Activated CD4-positive, alpha-beta memory T cell treated with anti-CD3 and anti-CD28 coated beads, Interleukin-2, amount 10 ng/mL, durations not matched to agents 7 days and 5 days (primary cell): Measurements from ENCODE around the gene PRKCQ. TPM values are rescaled to one million over a fixed set of nuclear protein-coding genes. Genes with fewer than 3 reads are reported as not detected.
A peak's percentile ranks its signal among the peaks of the same experiment; 100 is the strongest.

Experiments
- CTCF ChIA-PET: fragments of 350-600 bp; sonication (Branson Sonifier 250); formaldehyde crosslinking; loops from one replicate; lab custom pipeline; 2021; ENCODE audit warnings: antibody characterized with exemption, inconsistent platforms; lab: Charles Lee
- POLR2A ChIA-PET: fragments of 350-600 bp; sonication (Branson Sonifier 250); formaldehyde crosslinking; loops from one replicate; lab custom pipeline; 2021; ENCODE audit warnings: antibody characterized with exemption; lab: Charles Lee
- DNase-seq: peaks from one replicate; pipeline ENCODE4 v3.0.0-alpha.2; 2020
- H3K27ac Mint-ChIP-seq: one replicate; pipeline ENCODE4 v1.8.0; 2021; ENCODE audit warnings: mild to moderate bottlenecking, mixed read lengths
- H3K27me3 Mint-ChIP-seq: one replicate; pipeline ENCODE4 v1.8.0; 2021; ENCODE audit warnings: mixed read lengths
- H3K36me3 Mint-ChIP-seq: one replicate; pipeline ENCODE4 v1.8.0; 2021; ENCODE audit warnings: low read depth, mixed read lengths
- H3K4me1 Mint-ChIP-seq: one replicate; pipeline ENCODE4 v1.8.0; 2021; ENCODE audit warnings: mixed read lengths
- H3K4me3 Mint-ChIP-seq: one replicate; pipeline ENCODE4 v1.8.0; 2021; ENCODE audit warnings: mild to moderate bottlenecking, mixed read lengths
- H3K9me3 Mint-ChIP-seq: one replicate; pipeline ENCODE4 v1.8.0; 2021; ENCODE audit warnings: mixed read lengths
- total RNA-seq, 2 experiments: library from RNA; stranded (reverse); gene quantifications; one replicate each; pipeline ENCODE4 v1.2.3, GENCODE V29; 2021

The PRKCQ gene
- total RNA-seq, 2 experiments from 2014 or later: 69.3 to 70.6 TPM

DNA sequence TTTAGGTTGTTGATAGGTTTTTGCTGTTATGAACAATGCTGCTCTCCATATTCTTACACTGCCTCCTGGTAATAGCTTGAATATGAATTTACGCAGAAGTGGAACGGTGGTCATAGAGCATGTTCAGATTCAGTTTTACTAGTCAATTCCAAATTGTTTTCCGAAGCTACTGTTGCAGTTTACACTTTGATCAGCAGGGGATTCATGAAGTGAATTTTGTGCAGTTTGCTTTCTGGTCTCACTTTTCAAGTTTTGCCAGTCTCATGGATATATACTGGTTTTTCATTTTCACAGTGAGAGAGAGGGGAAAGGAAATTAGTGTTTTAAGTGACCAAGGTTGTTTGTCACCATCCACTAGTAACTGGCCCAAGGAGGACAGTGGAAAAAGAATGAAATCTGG, 171.3 kb downstream of the PRKCQ start:
- POLR2A ChIA-PET: interaction anchor here (0.9 to 2.9 kb wide), 3 partner anchors 61 to 322 kb away, joined by 3 to 16 read pairs (median 6); partner anchors contain the start of gene PFKFB3
- DNase-seq: no peak
- Mint-ChIP-seq H3K4me3 (peak overlapping the region; percentile 26), H3K4me1 (peaks cover 54% of the 10 kb centered on the region), H3K27ac (peak overlapping the region; percentile 15), H3K9me3 (no peaks in the 10 kb centered on the region), H3K36me3 (peaks cover 14% of the 10 kb centered on the region), H3K27me3 (peaks cover 6% of the 10 kb centered on the region)
- CTCF ChIA-PET: interaction anchor here (0.6 to 4.0 kb wide), 7 partner anchors 91 to 296 kb away, joined by 3 to 41 read pairs (median 13); partner anchors contain the start of genes PFKFB3 and PRKCQ

DNA sequence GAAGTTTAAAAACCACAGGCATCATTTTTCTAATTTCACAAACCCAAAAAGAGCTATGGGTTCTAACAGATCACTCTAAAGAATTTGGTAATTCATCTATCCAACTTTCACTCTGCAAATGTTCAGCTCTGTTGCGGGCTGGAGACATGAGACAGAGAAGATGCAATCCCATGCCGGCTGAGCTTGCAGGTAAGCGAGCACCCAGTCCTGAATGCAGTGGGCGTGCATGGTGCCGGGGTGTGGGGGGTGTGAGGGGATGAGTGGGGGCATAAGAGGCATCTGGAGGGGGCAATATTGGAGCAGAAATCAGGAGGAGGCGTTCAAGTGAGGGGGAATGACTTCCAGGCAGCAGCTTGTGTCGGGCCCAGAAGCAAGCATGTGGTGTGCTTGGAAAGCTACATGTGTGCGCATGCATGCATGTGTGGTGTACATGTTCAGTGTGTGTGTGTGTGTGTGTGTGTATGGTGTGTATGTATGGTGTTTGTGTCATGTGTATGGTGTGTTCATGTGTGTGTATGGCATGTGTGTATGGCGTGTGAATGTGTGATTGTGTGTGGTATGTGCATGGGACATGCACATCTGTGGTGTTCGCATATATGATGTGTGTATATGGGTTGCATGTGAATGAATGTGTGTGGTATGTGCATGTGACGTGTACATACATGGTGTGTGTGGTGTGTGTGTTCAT, 172.9 kb downstream of the PRKCQ start:
- Mint-ChIP-seq H3K27me3 (peaks cover 10% of the 10 kb centered on the region), H3K27ac (no peak overlapping the region), H3K4me3 (peak overlapping the region; percentile 11), H3K9me3 (no peaks in the 10 kb centered on the region), H3K4me1 (peaks cover 57% of the 10 kb centered on the region), H3K36me3 (peaks cover 14% of the 10 kb centered on the region)
- no peak for DNase-seq
- CTCF ChIA-PET: interaction anchor here (0.7 to 2.9 kb wide), 20 partner anchors 8 to 319 kb away, joined by 3 to 47 read pairs (median 4); partner anchors contain the start of gene PFKFB3
- POLR2A ChIA-PET: interaction anchor here (0.7 to 2.5 kb wide), 4 partner anchors 40 to 256 kb away, joined by 3 to 22 read pairs (median 8); partner anchors contain the start of gene PFKFB3

- peaks cover 13% of the 10 kb centered on the region for H3K27me3 Mint-ChIP-seq
- POLR2A ChIA-PET: interaction anchor here (0.7 to 2.5 kb wide), 4 partner anchors 41 to 255 kb away, joined by 3 to 22 read pairs (median 8); partner anchors contain the start of gene PFKFB3
- DNase-seq: no peak
- H3K36me3 Mint-ChIP-seq: peaks cover 14% of the 10 kb centered on the region
- H3K27ac Mint-ChIP-seq: peak overlapping the region; percentile 50
- peaks cover 60% of the 10 kb centered on the region for H3K4me1 Mint-ChIP-seq
- CTCF ChIA-PET: interaction anchor here (0.7 to 2.9 kb wide), 34 partner anchors 8 to 368 kb away, joined by 3 to 47 read pairs (median 4); partner anchors contain the start of gene PFKFB3
- H3K4me3 Mint-ChIP-seq: no peak overlapping the region
- H3K9me3 Mint-ChIP-seq: no peaks in the 10 kb centered on the region
Measured at GRCh38 chr10:6406220-6407033, 173.6 kb downstream of the PRKCQ start.

DNA sequence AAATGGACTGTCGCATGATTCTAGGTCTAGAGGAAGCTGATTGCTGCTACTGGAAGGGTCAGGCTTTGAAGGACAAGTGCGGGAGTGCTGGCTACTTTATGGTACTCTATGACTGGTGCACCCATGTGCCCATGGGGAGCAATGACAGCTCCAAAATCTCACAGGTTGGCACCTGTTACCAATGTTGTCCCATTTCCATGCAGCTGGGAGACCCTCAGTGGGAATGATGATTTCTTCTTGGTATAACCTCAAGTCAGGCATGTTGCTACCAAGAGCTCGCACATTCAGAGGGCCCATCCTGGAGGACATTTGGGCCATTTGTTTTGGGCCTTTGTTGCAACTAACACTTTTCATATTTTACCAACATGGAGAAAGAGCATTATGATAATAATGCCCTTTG, 174.4 kb downstream of the PRKCQ start:
- CTCF ChIA-PET: interaction anchor here (0.7 to 2.9 kb wide), 28 partner anchors 9 to 368 kb away, joined by 3 to 47 read pairs (median 5); partner anchors contain the start of gene PFKFB3
- H3K36me3 Mint-ChIP-seq: peaks cover 14% of the 10 kb centered on the region
- H3K4me1 Mint-ChIP-seq: peaks cover 53% of the 10 kb centered on the region
- POLR2A ChIA-PET: interaction anchor here (2.4 to 2.5 kb wide), 2 partner anchors 58 to 203 kb away, joined by 12 to 22 read pairs; partner anchors contain the start of gene PFKFB3
- DNase-seq: no peak
- peaks cover 13% of the 10 kb centered on the region for H3K27me3 Mint-ChIP-seq
- H3K9me3 Mint-ChIP-seq: no peaks in the 10 kb centered on the region
- H3K27ac Mint-ChIP-seq: no peak overlapping the region
- no peak overlapping the region for H3K4me3 Mint-ChIP-seq

DNA sequence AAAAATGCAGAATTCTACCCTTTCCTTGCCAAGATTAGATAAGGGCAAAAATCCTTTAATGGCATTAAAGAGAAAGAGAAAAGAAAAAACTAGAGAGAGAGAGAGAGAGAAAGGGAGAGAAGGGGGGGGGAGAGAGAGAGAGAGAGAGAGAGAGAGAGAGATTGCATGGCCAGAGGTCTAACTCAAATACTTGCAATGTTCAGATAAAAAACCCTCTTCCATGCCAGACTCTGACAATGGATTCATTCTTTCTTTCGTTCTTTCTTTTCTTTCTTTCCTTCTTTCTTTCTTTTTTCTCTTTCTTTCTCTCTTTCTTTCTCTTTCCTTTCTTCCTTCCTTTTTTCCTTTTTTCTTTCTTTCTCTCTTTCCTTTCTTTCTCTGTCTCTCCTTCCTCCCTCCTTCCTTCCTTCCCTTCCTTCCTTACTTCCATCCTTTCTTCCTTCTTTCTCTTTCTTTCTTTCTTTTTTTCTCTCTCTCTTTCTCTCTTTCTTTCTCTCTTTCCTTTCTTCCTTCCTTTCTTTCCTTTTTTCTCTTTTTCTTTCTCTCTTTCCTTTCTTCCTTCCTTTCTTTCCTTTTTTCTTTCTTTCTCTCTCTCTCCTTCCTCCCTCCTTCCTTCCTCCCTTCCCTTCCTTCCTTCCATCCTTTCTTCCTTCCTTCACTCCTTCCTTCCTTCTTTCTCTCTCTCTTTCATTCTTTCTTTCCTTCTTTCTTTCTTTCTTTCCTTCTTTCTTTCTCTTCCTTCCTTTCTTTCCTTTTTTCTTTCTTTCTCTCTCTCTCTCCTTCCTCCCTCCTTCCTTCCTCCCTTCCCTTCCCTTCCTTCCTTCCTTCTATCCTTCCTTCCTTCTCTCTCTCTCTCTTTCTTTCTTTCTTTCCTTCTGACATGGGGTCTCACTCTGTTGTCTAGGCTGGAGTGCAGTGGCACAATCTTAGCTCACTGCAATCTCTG, 175.7 kb downstream of the PRKCQ start:
- H3K27me3 Mint-ChIP-seq: peaks cover 13% of the 10 kb centered on the region
- no peaks in the 10 kb centered on the region for H3K9me3 Mint-ChIP-seq
- CTCF ChIA-PET: interaction anchor here (2.9 to 4.2 kb wide), 2 partner anchors 231 to 232 kb away, joined by 38 to 48 read pairs; no protein-coding TSS in a partner anchor
- H3K4me3 Mint-ChIP-seq: no peak overlapping the region
- no peak overlapping the region for H3K27ac Mint-ChIP-seq
- H3K4me1 Mint-ChIP-seq: peaks cover 45% of the 10 kb centered on the region
- peaks cover 8% of the 10 kb centered on the region for H3K36me3 Mint-ChIP-seq
- POLR2A ChIA-PET: no interaction called here
- no peak for DNase-seq

DNA sequence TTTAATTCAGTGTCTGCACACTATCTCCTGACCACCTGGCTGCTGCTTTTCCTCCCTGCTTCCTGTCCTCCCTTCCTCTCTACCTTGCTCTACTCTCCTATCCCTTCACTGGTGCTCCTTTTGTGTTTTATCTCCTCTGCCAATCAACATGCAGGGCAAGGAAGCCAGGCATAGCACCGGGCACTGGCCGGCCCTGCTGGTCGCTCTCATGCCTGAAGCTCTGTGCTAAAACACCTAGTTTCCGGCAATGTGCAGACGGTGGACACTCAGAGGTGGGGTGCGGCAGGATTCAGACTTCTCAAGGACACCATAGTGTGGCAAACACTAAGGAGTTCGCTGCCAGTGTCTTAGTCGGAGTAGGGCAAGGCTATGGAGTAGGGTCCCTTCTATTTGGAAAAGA, 177.1 kb downstream of the PRKCQ start:
- peaks cover 13% of the 10 kb centered on the region for H3K27me3 Mint-ChIP-seq
- no peaks in the 10 kb centered on the region for H3K9me3 Mint-ChIP-seq
- POLR2A ChIA-PET: interaction anchor here (1.4 to 3.1 kb wide), 2 partner anchors 201 to 230 kb away, joined by 4 to 39 read pairs; partner anchors contain the start of gene PFKFB3
- peaks cover 39% of the 10 kb centered on the region for H3K4me1 Mint-ChIP-seq
- no peak for DNase-seq
- H3K36me3 Mint-ChIP-seq: peaks cover under 1% of the 10 kb centered on the region
- H3K27ac Mint-ChIP-seq: no peak overlapping the region
- CTCF ChIA-PET: interaction anchor here (1.0 to 4.2 kb wide), 19 partner anchors 7 to 380 kb away, joined by 3 to 105 read pairs (median 9); partner anchors contain the start of gene PFKFB3
- no peak overlapping the region for H3K4me3 Mint-ChIP-seq

DNA sequence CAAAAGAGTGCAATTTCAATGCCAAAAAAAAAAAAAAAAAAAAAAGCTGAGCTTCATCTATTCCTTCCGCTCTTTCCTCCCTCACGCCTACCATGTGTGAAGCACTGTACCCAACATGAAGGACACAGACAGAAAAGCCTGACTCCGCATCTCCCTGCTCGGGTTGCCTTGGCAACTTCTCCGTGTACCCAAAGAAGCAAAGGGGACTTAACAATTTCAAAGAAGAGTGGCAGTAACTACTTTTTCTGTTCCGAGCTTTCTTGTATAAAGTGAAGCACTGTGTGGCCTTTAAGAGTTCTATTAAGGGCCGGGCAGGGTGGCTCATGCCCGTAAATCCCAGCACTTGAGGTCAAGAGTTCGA, 177.7 kb downstream of the PRKCQ start:
- no peak for DNase-seq
- ChIA-PET CTCF (interaction anchor here (0.6 to 4.2 kb wide), 55 partner anchors 8 to 426 kb away, joined by 3 to 105 read pairs (median 5); partner anchors contain the start of gene PFKFB3), POLR2A (interaction anchor here (1.1 to 3.1 kb wide), 6 partner anchors 8 to 292 kb away, joined by 3 to 39 read pairs (median 6); partner anchors contain the start of gene PFKFB3)
- H3K9me3 Mint-ChIP-seq: no peaks in the 10 kb centered on the region
- H3K4me3 Mint-ChIP-seq: no peak overlapping the region
- peaks cover 13% of the 10 kb centered on the region for H3K27me3 Mint-ChIP-seq
- peaks cover 35% of the 10 kb centered on the region for H3K4me1 Mint-ChIP-seq
- no peaks in the 10 kb centered on the region for H3K36me3 Mint-ChIP-seq
- H3K27ac Mint-ChIP-seq: no peak overlapping the region

- H3K4me1 Mint-ChIP-seq: peaks cover 30% of the 10 kb centered on the region
- POLR2A ChIA-PET: interaction anchor here (0.7 to 3.1 kb wide), 7 partner anchors 8 to 291 kb away, joined by 3 to 39 read pairs (median 4); partner anchors contain the start of gene PFKFB3
- no peaks in the 10 kb centered on the region for H3K36me3 Mint-ChIP-seq
- H3K9me3 Mint-ChIP-seq: no peaks in the 10 kb centered on the region
- peak; percentile 63 for DNase-seq
- CTCF ChIA-PET: interaction anchor here (0.6 to 4.2 kb wide), 60 partner anchors 9 to 426 kb away, joined by 3 to 105 read pairs (median 4); partner anchors contain the start of gene PFKFB3
- H3K27me3 Mint-ChIP-seq: peaks cover 13% of the 10 kb centered on the region
- no peak overlapping the region for H3K27ac Mint-ChIP-seq
- H3K4me3 Mint-ChIP-seq: no peak overlapping the region
Measured at GRCh38 chr10:6401558-6402348, 178.3 kb downstream of the PRKCQ start.

- H3K4me1 Mint-ChIP-seq: peaks cover 21% of the 10 kb centered on the region
- no peaks in the 10 kb centered on the region for H3K36me3 Mint-ChIP-seq
- H3K4me3 Mint-ChIP-seq: no peak overlapping the region
- H3K9me3 Mint-ChIP-seq: no peaks in the 10 kb centered on the region
- DNase-seq: no peak
- H3K27ac Mint-ChIP-seq: no peak overlapping the region
- CTCF ChIA-PET: interaction anchor here (0.7 to 4.2 kb wide), 52 partner anchors 9 to 425 kb away, joined by 3 to 105 read pairs (median 5); partner anchors contain the start of gene PFKFB3
- H3K27me3 Mint-ChIP-seq: peaks cover 13% of the 10 kb centered on the region
- POLR2A ChIA-PET: interaction anchor here (0.7 to 3.1 kb wide), 7 partner anchors 9 to 290 kb away, joined by 3 to 39 read pairs (median 4); partner anchors contain the start of gene PFKFB3
Measured at GRCh38 chr10:6400821-6401465, 179.1 kb downstream of the PRKCQ start.

DNA sequence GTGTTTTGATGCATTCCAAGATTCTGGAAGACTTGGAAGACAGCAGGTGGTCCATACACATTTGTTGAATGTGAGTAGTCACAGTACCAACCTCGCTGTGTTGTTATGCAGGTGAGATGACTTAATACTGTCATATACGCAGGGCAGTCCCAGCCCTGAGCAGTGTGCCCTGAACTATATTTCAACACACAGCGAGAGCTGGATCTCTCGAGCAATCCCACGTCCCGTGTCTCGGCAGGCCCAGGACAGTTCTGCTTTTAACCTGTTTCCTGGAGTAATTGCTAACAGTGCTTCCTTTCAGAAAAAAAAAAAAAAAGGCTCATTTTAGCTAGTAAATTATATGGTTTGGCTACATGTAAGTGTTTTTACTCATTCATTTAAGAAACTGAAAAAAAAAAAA, 179.7 kb downstream of the PRKCQ start:
- Mint-ChIP-seq H3K9me3 (no peaks in the 10 kb centered on the region), H3K4me3 (no peak overlapping the region), H3K4me1 (peaks cover 18% of the 10 kb centered on the region), H3K36me3 (no peaks in the 10 kb centered on the region), H3K27me3 (peaks cover 13% of the 10 kb centered on the region), H3K27ac (no peak overlapping the region)
- POLR2A ChIA-PET: no interaction called here
- CTCF ChIA-PET: interaction anchor here (0.7 to 4.2 kb wide), 12 partner anchors 10 to 386 kb away, joined by 3 to 105 read pairs (median 10); partner anchors contain the start of gene PFKFB3
- no peak for DNase-seq
